Measurements from ENCODE around the gene SEPHS2. TPM values are rescaled to one million over a fixed set of nuclear protein-coding genes. Genes with fewer than 3 reads are reported as not detected.
A peak's percentile ranks its signal among the peaks of the same experiment; 100 is the strongest.

Gene SEPHS2
- total and polyA plus RNA-seq, 7 donors: 25.0 to 213 (median 32.3) TPM

DNA sequence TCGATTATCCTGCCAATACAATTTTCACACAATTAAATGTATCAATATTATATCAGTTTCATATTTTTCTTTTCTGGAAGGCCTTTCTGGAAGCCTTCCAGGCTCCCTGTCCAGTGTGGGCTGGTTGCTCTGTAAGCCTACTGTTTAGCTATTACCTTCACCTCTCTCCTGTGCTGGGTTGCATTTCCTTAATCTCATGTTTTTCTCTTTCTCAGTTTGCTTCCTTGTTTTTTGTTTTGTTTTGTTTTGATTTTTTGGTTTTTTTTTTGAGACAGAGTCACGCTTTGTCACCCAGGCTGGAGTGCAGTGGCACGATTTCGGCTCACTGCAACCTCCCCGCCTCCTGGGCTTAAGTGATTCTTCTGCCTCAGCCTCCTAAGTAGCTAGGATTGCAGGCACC is 6.8 kb downstream of the SEPHS2 start:
- intact Hi-C loops (cut with DNase I): no loop called here
- no peak for TF ChIP-seq CTCF (IDR thresholded peaks at IDR 0.05)
- no peak for TF ChIP-seq EP300 (IDR thresholded peaks at IDR 0.05)
- no peak for TF ChIP-seq POLR2A (IDR thresholded peaks at IDR 0.05)
- Histone ChIP-seq H3K4me3 (no peak overlapping the region), H3K27ac (no peak overlapping the region), H3K36me3 (peaks cover 0 to 12% (median 0%) of the 10 kb centered on the region in 4 donors), H3K4me1 (peaks cover 0 to 5% (median under 1%) of the 10 kb centered on the region in 4 donors), H3K27me3 (no peaks in the 10 kb centered on the region), H3K9me3 (no peaks in the 10 kb centered on the region)
- 89 to 94% methylated on average over 5 of the region's 5 CpGs for WGBS, 2 donors
- no peak for DNase-seq

- H3K27ac ChIP-seq: no peak overlapping the region
- WGBS, 2 donors: 16 to 59% methylated on average over 3 of the region's 3 CpGs
- DNase-seq: no peak
- no peak overlapping the region for H3K4me3 ChIP-seq
- intact Hi-C loops (cut with DNase I): no loop called here
- H3K27me3 ChIP-seq: no peaks in the 10 kb centered on the region
- H3K4me1 ChIP-seq: no peaks in the 10 kb centered on the region
- no peaks in the 10 kb centered on the region for H3K36me3 ChIP-seq
- TF ChIP-seq POLR2A (IDR thresholded peaks at IDR 0.05) (no peak), CTCF (IDR thresholded peaks at IDR 0.05) (no peak), EP300 (IDR thresholded peaks at IDR 0.05) (no peak), POLR2AphosphoS5 (IDR thresholded peaks at IDR 0.05) (no peak)
- no peaks in the 10 kb centered on the region for H3K9me3 ChIP-seq
Measured at GRCh38 chr16:30437511-30438046, 8.1 kb downstream of the SEPHS2 start.

DNA sequence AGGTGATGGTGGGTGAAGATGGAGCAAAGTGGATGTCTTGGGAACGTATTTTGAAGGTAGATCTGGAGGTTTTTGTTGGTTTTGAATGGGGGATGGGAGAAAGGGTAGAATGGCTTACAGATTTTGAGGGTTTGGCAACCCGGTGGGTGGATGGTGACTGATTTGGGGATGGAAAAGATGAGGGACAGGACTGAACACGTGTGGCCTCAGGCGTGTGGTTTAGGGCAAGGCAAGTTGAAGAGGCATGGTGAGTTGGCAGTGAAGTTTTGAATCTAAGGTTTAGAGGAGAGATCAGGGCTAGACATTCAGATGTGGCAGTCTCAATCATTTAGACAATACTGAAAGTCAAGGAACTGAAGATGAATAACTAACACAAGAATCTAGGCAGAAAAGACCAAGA is 10.8 kb downstream of the SEPHS2 start:
- intact Hi-C loops (cut with DNase I): loop anchor here (5.0 kb wide), 1 partner anchor 192 kb away; no protein-coding TSS in a partner anchor
- TF ChIP-seq CTCF (IDR thresholded peaks at IDR 0.05) (no peak), POLR2AphosphoS5 (IDR thresholded peaks at IDR 0.05) (no peak), POLR2A (IDR thresholded peaks at IDR 0.05) (no peak), EP300 (IDR thresholded peaks at IDR 0.05) (no peak)
- H3K4me1 ChIP-seq: peaks cover 0 to 8% (median 6%) of the 10 kb centered on the region in 4 donors
- no peaks in the 10 kb centered on the region for H3K9me3 ChIP-seq
- H3K27ac ChIP-seq: no peak overlapping the region
- 73 to 88% methylated on average over 4 of the region's 4 CpGs for WGBS, 2 donors
- H3K4me3 ChIP-seq: no peak overlapping the region
- no peaks in the 10 kb centered on the region for H3K36me3 ChIP-seq
- H3K27me3 ChIP-seq: no peaks in the 10 kb centered on the region
- DNase-seq: no peak

DNA sequence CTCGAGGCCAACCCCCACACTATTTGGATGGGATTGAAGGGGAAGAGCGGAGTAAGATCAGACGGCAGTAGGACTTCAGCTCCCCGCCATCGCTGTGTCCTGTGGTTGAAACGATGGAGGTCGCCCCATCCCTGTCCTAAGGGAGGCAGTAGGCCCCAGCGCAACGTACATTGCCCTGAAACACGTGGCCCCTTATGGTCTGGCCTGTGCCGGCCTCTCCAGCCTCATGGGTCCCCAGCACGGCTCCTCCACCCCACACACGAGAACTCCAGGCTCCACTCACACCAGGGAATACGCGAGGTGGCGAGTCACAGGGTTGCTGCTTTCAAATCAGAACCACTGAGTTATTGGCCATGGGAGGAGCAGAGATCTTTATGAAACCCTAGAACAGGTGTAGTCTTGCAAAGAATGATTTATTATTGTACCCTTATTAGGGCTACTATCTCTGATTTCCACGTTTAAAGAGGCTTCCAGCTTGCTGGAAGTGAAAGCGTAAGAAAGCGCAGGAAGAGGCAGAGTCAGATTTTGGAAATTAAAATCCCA is 15.2 kb downstream of the SEPHS2 start:
- 59 to 61% methylated on average over 19 of the region's 19 CpGs for WGBS, 2 donors
- H3K4me3 ChIP-seq: peak overlapping the region; percentile 46 to 74 (median 56)
- DNase-seq: no peak

More for the DNA sequence above, 15.2 kb downstream of the SEPHS2 start:
- Histone ChIP-seq H3K4me1 (peaks cover 0 to 21% (median 16%) of the 10 kb centered on the region in 4 donors), H3K27ac (peak overlapping the region; percentile 79 to 84 (median 82)), H3K9me3 (no peaks in the 10 kb centered on the region), H3K36me3 (peaks cover 0 to 7% (median 0%) of the 10 kb centered on the region in 4 donors), H3K27me3 (no peaks in the 10 kb centered on the region)
- TF ChIP-seq POLR2AphosphoS5 (IDR thresholded peaks at IDR 0.05): no peak
- TF ChIP-seq POLR2A (IDR thresholded peaks at IDR 0.05): no peak
- no peak for TF ChIP-seq CTCF (IDR thresholded peaks at IDR 0.05)
- TF ChIP-seq EP300 (IDR thresholded peaks at IDR 0.05): no peak
- intact Hi-C loops (cut with DNase I): loop anchor here (2.0 to 5.0 kb wide), 2 partner anchors 104 to 197 kb away; partner anchors contain the start of gene ZNF747
